Esophagus muscularis mucosa (tissue), 4 donors: ENCODE measurements around the gene TSC2. TPM values are rescaled to one million over a fixed set of nuclear protein-coding genes. Genes with fewer than 3 reads are reported as not detected.

Experiments used
- DNase-seq: peaks from one replicate; pipeline ENCODE4 v3.0.0-alpha.2; 2017; ENCODE audit errors: extremely low spot score
- H3K27ac ChIP-seq, 4 donors: fragments of 200-600 bp; sonication (generic); replicated peaks in 1 of 4; 1 replicate in 3 of 4; 2 replicates in 1 of 4; pipeline ENCODE4 v1.5.1; 2016 to 2019; ENCODE audit warnings: mild to moderate bottlenecking in 1 of 4
- H3K27me3 ChIP-seq, 4 donors: fragments of 200-600 bp; sonication (generic); one replicate each; pipeline versions ENCODE4 v1.5.1 to v1.6.0; 2016 to 2019
- H3K36me3 ChIP-seq, 4 donors: fragments of 200-600 bp; sonication (generic); one replicate each; pipeline ENCODE4 v1.5.1; 2016 to 2019
- H3K4me1 ChIP-seq, 4 donors: fragments of 200-600 bp; sonication (generic); one replicate each; pipeline ENCODE4 v1.5.1; 2016 to 2019
- H3K4me3 ChIP-seq, 4 donors: fragments of 200-600 bp; sonication (generic); 1 replicate in 2 of 4; 2 replicates in 2 of 4; pipeline ENCODE4 v1.5.1; 2016 to 2019; ENCODE audit warnings: mild to moderate bottlenecking in 4 of 4, moderate library complexity in 1 of 4
- H3K9me3 ChIP-seq, 4 donors: fragments of 200-600 bp; sonication (generic); 1 replicate in 3 of 4; 2 replicates in 1 of 4; pipeline ENCODE4 v1.5.1; 2016 to 2019
- EP300 ChIP-seq: sonication (generic); formaldehyde crosslinking; IDR thresholded peaks from one replicate; pipeline ENCODE4 v1.6.1; 2017; ENCODE audit warnings: antibody characterized with exemption
- POLR2A ChIP-seq: fragments of 450-650 bp; IDR thresholded peaks from one replicate; pipeline ENCODE4 v1.6.1; 2017; ENCODE audit warnings: antibody characterized with exemption, moderate library complexity, mild to moderate bottlenecking, low read depth
- POLR2AphosphoS5 ChIP-seq, 2 donors: sonication (generic); formaldehyde crosslinking; IDR thresholded peaks; one replicate each; pipeline ENCODE4 v1.6.1; 2017; ENCODE audit warnings: antibody characterized with exemption in 2 of 2
- WGBS: methylation state at CpG from one replicate; pipeline ENCODE4 v1.1.5; 2018; 5-methylcytosine and 5-hydroxymethylcytosine counted together
- intact Hi-C: fragments of 100-400 bp; cut with DNase I; formaldehyde crosslinking; loops from one replicate; pipeline ENCODE4 v1.15.1; 2023
- total RNA-seq, 4 donors: library from RNA; depleted of rRNA; stranded (reverse); fragments of >200 nt; gene quantifications; one replicate each; pipeline versions ENCODE4 v1.1.0 to v1.2.1, GENCODE V29; 2016
- TF ChIP-seq, protein P1 (sequence below), 3 experiments: fragments of 200-600 bp in 2 of 3; fragments of 450-650 bp in 1 of 3; sonication (generic) in 2 of 3; IDR thresholded peaks; one replicate each; pipeline ENCODE4 v1.5.1; 2017 to 2019; ENCODE audit warnings: antibody characterized with exemption in 3 of 3, mild to moderate bottlenecking in 2 of 3, moderate library complexity in 1 of 3

Gene TSC2
- total RNA-seq, 4 donors from 2014 or later = 41.3 to 71.7 (median 52.0) TPM

DNA sequence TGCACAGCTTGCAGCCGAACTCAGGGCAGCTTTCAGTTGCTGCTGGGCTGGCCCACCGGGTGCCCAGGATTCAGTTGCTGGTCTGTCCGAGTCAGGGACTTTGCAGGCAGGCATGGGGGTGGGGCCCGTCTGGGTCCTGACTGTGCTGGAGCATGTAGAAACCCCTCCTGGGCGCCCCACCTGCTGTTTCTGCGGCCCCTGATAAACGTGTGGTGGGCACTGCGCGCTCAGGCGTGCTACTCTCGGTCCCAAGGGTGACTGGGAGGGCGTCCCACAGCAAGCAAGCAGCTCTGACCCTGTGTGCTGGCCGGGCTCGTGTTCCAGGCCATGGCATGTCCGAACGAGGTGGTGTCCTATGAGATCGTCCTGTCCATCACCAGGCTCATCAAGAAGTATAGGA, 12.6 kb downstream of the TSC2 start:
- DNase-seq = no peak
- H3K36me3 ChIP-seq = peaks cover 34 to 95% (median 88%) of the 10 kb centered on the region in 4 donors
- 88% methylated on average over 10 of the region's 17 CpGs for WGBS

DNA sequence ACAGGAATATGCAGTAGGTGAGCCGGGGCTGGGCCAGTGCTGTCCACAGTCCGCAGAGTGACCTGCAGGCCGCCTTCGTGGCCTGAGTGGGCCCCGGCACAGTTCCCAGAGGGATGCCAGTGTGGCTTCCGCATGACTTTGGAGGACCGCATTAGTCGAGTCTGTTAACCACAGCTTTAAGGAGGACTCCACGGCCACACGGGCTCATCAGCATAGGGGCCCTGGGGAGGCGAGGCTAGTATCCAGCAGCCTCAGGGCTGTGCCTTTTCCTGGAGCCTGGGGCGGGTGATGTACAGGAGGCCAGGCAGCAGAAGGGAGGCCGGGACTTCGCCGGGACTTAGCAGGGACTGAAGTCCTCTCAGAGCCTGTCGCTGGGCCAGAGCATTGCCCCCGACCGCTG, 13.2 kb downstream of the TSC2 start:
- 79% methylated on average over 7 of the region's 18 CpGs for WGBS
- no peaks in the 10 kb centered on the region for H3K27me3 ChIP-seq
- DNase-seq = no peak
- H3K36me3 ChIP-seq = peaks cover 40 to 97% (median 91%) of the 10 kb centered on the region in 4 donors
- TF ChIP-seq EP300 = no peak
- no peak for TF ChIP-seq POLR2AphosphoS5 (IDR thresholded peaks at IDR 0.05)
- TF ChIP-seq, protein P1, sequence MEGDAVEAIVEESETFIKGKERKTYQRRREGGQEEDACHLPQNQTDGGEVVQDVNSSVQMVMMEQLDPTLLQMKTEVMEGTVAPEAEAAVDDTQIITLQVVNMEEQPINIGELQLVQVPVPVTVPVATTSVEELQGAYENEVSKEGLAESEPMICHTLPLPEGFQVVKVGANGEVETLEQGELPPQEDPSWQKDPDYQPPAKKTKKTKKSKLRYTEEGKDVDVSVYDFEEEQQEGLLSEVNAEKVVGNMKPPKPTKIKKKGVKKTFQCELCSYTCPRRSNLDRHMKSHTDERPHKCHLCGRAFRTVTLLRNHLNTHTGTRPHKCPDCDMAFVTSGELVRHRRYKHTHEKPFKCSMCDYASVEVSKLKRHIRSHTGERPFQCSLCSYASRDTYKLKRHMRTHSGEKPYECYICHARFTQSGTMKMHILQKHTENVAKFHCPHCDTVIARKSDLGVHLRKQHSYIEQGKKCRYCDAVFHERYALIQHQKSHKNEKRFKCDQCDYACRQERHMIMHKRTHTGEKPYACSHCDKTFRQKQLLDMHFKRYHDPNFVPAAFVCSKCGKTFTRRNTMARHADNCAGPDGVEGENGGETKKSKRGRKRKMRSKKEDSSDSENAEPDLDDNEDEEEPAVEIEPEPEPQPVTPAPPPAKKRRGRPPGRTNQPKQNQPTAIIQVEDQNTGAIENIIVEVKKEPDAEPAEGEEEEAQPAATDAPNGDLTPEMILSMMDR (IDR thresholded peaks at IDR 0.05) = no peak
- TF ChIP-seq POLR2A = no peak
- H3K27ac ChIP-seq = no peak overlapping the region
- no peaks in the 10 kb centered on the region for H3K4me1 ChIP-seq
- intact Hi-C loops = no loop called here
- H3K9me3 ChIP-seq = no peaks in the 10 kb centered on the region
- H3K4me3 ChIP-seq = no peak overlapping the region

More for the DNA sequence above, 12.6 kb downstream of the TSC2 start:
- Histone ChIP-seq H3K4me1 (no peaks in the 10 kb centered on the region), H3K27ac (no peak overlapping the region), H3K27me3 (no peaks in the 10 kb centered on the region), H3K9me3 (no peaks in the 10 kb centered on the region), H3K4me3 (no peak overlapping the region)
- TF ChIP-seq EP300 (no peak), POLR2A (no peak), POLR2AphosphoS5 (IDR thresholded peaks at IDR 0.05) (no peak)
- TF ChIP-seq, protein P1 (IDR thresholded peaks at IDR 0.05) = no peak
- intact Hi-C loops = no loop called here

DNA sequence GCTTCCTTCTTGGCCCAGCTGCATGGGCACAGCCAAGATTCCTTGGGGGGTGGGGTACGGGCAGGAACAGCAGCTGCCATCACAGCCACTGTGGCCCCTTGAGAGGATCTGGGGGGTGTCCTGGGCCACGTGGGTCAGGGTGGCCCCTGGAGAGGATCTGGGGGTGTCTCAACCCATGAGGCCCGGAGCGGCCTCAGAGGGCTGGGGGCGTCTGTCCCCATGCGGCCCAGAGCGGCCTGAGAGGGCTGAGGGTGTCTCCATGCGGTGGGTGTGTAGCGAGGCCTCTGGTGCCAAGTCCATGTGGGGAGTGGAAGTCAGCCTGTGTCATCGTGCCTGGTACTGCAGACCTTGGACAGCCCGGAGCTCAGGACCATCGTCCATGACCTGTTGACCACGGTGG, 13.7 kb downstream of the TSC2 start:
- intact Hi-C loops = no loop called here
- no peak overlapping the region for H3K27ac ChIP-seq
- no peaks in the 10 kb centered on the region for H3K9me3 ChIP-seq
- H3K4me1 ChIP-seq = no peaks in the 10 kb centered on the region
- DNase-seq = no peak
- H3K36me3 ChIP-seq = peaks cover 44 to 97% (median 91%) of the 10 kb centered on the region in 4 donors
- WGBS = 92% methylated on average over 12 of the region's 13 CpGs
- no peaks in the 10 kb centered on the region for H3K27me3 ChIP-seq
- no peak overlapping the region for H3K4me3 ChIP-seq
- TF ChIP-seq POLR2A (no peak), EP300 (no peak), POLR2AphosphoS5 (IDR thresholded peaks at IDR 0.05) (no peak)
- TF ChIP-seq, protein P1 (IDR thresholded peaks at IDR 0.05) = no peak

DNA sequence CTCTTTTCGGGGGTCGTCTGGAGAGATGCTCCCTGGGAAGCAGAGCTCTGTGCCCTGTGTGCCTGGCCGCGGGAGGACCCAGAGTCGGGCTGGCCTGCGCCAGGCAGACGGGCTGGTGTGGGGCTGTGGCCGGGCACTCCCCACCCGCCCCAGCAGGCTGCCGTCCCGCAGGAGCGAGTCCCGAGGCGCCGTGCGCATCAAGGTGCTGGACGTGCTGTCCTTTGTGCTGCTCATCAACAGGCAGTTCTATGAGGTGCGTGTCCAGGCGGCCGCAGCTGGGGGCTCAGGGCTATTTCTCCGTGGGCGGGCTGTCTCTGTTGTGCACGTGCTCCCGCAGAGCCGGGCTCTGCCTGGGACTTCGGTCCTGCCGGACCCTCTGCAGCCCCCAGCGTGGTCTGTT, 15.0 kb downstream of the TSC2 start:
- DNase-seq = no peak
- H3K27ac ChIP-seq = no peak overlapping the region
- no peak for TF ChIP-seq POLR2A
- no peak for TF ChIP-seq POLR2AphosphoS5 (IDR thresholded peaks at IDR 0.05)
- no peak for TF ChIP-seq EP300
- TF ChIP-seq, protein P1 (IDR thresholded peaks at IDR 0.05) = no peak
- no peaks in the 10 kb centered on the region for H3K27me3 ChIP-seq
- intact Hi-C loops = no loop called here
- H3K4me3 ChIP-seq = no peak overlapping the region
- WGBS = 93% methylated on average over 24 of the region's 28 CpGs
- peaks cover 45 to 98% (median 89%) of the 10 kb centered on the region in 4 donors for H3K36me3 ChIP-seq
- H3K4me1 ChIP-seq = no peaks in the 10 kb centered on the region
- H3K9me3 ChIP-seq = no peaks in the 10 kb centered on the region

DNA sequence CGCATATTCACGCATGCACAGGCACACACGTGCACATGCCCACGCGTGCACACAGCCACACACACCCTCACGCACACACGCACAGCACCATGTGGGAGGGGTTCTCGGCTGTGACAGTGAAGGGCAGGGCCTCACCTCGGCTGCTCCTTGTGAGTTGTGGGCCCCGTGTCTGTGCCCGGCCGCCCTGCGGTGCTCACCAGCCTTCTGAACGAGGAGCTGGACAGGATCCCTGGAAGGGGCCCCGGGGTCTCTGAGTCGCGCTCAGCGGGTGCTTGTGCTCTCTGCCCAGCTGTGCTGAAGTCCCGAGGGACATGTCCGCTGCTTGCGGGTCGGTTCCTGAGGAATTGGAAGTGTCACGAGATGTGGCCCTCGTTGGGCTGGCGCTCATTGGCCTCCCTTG, 16.1 kb downstream of the TSC2 start:
- Histone ChIP-seq H3K4me3 (no peak overlapping the region), H3K27ac (no peak overlapping the region), H3K27me3 (no peaks in the 10 kb centered on the region), H3K36me3 (peaks cover 36 to 98% (median 90%) of the 10 kb centered on the region in 4 donors), H3K4me1 (no peaks in the 10 kb centered on the region), H3K9me3 (no peaks in the 10 kb centered on the region)
- no peak for TF ChIP-seq EP300
- no peak for TF ChIP-seq POLR2A
- no peak for TF ChIP-seq POLR2AphosphoS5 (IDR thresholded peaks at IDR 0.05)
- TF ChIP-seq, protein P1 (IDR thresholded peaks at IDR 0.05) = no peak
- 96% methylated on average over 9 of the region's 25 CpGs for WGBS
- intact Hi-C loops = no loop called here
- no peak for DNase-seq
